Measurements from ENCODE around the gene DHRS4.
"Not testable (repeated sequence)": the region's sequence is repeated elsewhere in the genome, so short reads cannot be mapped to it uniquely, and the experiment has no call there.

DHRS4 gene

DNA sequence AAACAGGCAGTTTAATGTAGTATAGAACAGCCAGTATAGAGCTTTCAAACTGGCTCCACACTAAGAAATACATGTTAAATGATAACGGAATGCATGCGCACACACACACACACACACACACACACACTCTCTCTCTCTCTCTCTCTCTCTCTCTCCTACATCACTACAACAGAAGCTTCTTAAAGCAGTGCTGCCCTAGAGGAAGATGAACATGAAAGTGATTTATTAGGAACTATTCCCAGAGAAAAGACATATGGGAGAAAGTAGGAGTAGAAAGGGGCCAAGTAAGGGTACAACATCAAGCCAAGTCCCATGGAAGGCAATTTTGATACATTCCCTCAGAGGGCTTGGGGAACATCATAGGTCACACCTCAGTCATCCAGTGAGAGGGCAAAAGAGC is 16.4 kb upstream of the DHRS4 start:
- in situ Hi-C loops (cut with HindIII; ENCODE audit: low sequenced_read_pairs), result no loop called here
- TF ChIP-seq, protein P1, sequence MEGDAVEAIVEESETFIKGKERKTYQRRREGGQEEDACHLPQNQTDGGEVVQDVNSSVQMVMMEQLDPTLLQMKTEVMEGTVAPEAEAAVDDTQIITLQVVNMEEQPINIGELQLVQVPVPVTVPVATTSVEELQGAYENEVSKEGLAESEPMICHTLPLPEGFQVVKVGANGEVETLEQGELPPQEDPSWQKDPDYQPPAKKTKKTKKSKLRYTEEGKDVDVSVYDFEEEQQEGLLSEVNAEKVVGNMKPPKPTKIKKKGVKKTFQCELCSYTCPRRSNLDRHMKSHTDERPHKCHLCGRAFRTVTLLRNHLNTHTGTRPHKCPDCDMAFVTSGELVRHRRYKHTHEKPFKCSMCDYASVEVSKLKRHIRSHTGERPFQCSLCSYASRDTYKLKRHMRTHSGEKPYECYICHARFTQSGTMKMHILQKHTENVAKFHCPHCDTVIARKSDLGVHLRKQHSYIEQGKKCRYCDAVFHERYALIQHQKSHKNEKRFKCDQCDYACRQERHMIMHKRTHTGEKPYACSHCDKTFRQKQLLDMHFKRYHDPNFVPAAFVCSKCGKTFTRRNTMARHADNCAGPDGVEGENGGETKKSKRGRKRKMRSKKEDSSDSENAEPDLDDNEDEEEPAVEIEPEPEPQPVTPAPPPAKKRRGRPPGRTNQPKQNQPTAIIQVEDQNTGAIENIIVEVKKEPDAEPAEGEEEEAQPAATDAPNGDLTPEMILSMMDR (IDR thresholded peaks at IDR 0.05; ENCODE audit: low read depth, low read length), result no peak
- H3K4me3 ChIP-seq (ENCODE audit: low read depth, low read length), result no peak overlapping the region
- no peak for DNase-seq (ENCODE audit: low read depth, low spot score)

DNA sequence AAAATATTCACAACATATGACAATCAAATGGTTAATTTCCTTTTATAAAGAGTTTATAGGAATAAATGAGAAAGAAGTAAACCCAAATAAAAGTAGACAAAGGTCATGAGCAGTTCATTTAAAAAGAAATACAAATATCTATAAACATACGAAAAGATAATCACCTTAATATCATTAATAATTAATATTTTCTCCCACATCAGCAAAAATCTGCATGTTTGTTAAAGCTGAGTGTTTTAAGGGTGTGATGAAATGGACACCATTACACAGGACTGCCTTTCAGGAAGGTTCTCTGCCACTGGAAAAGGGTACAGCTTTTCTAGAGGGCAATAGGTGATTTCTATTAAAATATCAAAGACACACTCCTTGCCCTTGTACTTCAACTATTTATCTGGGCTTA is 14.7 kb upstream of the DHRS4 start:
- in situ Hi-C loops (cut with HindIII; ENCODE audit: low sequenced_read_pairs), result no loop called here
- no peak for DNase-seq (ENCODE audit: low read depth, low spot score)
- no peak overlapping the region for H3K4me3 ChIP-seq (ENCODE audit: low read depth, low read length)
- TF ChIP-seq, protein P1 (IDR thresholded peaks at IDR 0.05; ENCODE audit: low read depth, low read length), result no peak

DNA sequence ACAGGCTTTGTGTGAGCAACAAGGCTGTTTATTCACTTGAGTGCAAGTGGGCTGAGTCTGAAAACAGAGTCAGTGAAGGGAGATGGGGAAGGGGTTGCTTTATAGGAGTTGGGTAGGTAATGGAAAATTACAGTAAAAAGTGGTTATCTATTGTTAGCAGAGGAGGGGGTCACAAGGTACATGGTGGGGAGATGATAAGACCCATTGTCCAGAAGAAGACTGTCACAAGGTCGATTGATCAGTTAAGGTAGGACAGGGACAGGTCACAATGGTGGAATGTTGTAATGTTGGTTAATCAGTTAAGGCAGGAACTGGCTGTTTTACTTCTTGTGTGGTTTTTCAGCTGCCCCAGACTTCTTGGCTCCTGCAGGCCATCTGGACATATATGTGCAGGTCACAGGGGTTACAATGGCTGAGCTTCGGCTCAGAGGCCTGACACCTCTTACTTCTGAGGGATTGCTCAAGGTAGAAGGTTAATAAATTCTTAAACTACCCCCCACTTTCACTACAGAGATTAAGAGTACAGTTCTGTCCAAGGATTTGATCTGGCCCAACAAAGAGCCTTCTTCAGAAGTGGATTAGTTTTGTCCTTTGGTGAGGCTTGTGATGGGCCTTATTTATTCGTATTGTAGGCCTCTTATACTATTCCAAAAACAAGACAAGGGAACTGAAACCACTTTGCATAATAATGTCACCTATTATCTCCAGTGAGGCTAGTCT is 13.8 kb upstream of the DHRS4 start:
- no peak overlapping the region for H3K4me3 ChIP-seq (ENCODE audit: low read depth, low read length)
- in situ Hi-C loops (cut with HindIII; ENCODE audit: low sequenced_read_pairs), result no loop called here
- DNase-seq (ENCODE audit: low read depth, low spot score), result no peak
- TF ChIP-seq, protein P1 (IDR thresholded peaks at IDR 0.05; ENCODE audit: low read depth, low read length), result no peak

DNA sequence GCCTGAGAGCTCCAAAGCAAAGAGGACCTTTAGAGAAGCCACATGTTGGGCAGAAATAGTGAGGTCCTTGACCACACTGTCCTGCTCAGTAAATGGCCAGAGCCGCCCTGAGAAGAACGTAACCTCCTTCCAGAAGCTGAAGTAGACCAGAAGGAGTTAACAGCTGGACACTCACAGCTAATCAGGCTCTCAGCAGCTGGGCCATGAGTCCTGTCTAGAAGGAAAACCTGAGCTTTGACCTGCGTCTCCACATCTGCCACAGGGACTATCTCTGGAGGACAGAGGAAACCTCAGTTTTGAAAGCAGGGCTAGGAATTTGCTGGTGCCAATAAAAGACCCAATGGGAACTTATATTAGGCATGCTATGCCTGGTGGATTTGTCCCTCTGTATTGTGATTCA is 12.3 kb upstream of the DHRS4 start:
- H3K4me3 ChIP-seq (ENCODE audit: low read depth, low read length), result no peak overlapping the region
- no peak for DNase-seq (ENCODE audit: low read depth, low spot score)
- in situ Hi-C loops (cut with HindIII; ENCODE audit: low sequenced_read_pairs), result no loop called here
- TF ChIP-seq, protein P1 (IDR thresholded peaks at IDR 0.05; ENCODE audit: low read depth, low read length), result no peak

DNA sequence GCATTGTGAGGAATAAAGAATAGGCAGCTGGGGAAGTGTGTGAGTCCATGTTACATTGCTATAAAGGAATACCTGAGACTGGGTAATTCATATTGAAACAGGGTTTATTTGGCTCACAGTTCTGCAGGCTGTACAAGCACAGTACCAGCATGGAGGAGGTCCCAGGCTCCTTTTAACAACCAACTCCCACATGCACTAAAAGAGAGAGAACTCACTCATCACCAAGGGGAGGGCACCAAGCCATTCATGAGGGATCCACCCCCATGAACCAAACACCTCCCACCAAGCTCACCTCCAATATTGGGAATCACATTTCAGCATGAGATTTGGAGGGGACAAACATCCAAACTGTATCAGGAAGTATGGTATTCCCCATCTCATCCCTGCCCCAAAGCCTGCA is 11.9 kb upstream of the DHRS4 start:
- in situ Hi-C loops (cut with HindIII; ENCODE audit: low sequenced_read_pairs), result no loop called here
- TF ChIP-seq, protein P1 (IDR thresholded peaks at IDR 0.05; ENCODE audit: low read depth, low read length), result no peak
- no peak for DNase-seq (ENCODE audit: low read depth, low spot score)

DNA sequence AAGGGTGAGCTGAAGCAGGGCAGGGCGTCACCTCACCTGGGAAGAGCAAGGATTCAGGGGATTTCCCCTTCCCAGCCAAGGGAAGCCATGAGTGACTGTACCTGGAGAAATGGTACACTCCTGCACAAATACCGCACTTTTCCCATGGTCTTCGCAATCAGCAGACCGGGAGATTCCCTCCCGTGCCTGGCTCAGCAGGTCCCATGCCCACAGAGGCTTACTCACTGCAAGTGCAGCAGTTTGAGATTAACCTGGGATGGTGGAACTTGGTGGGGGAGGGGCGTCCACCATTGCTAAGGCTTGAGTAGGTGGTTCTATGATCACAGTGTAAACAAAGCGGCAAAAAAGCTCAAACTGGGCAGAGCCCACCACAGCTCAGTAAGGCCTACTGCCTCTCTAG is 11.0 kb upstream of the DHRS4 start:
- no peak for DNase-seq (ENCODE audit: low read depth, low spot score)
- TF ChIP-seq, protein P1 (IDR thresholded peaks at IDR 0.05; ENCODE audit: low read depth, low read length), result no peak
- in situ Hi-C loops (cut with HindIII; ENCODE audit: low sequenced_read_pairs), result no loop called here
- no peak overlapping the region for H3K4me3 ChIP-seq (ENCODE audit: low read depth, low read length)

More for the DNA sequence above, 11.9 kb upstream of the DHRS4 start:
- no peak overlapping the region for H3K4me3 ChIP-seq (ENCODE audit: low read depth, low read length)

DNA sequence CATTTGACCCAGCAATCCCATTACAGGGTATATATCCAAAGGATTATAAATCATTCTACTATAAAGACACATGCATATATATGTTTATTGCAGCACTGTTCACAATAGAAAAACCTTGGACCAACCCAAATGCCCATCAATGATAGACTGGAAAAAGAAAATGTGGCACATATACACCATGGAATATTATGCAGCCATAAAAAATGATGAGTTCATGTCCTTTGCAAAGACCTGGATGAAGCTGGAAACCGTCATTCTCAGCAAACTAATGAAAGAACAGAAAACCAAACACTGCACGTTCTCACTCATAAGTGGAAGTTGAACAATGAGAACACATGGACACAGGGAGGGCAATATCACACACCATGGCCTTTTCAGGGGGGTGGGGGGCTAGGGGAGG is 4.5 kb upstream of the DHRS4 start:
- DNase-seq (ENCODE audit: low read depth, low spot score); in situ Hi-C loops (cut with HindIII; ENCODE audit: low sequenced_read_pairs): not testable (repeated sequence)

More for the DNA sequence above, 4.5 kb upstream of the DHRS4 start:
- H3K4me3 ChIP-seq (ENCODE audit: low read depth, low read length), result not testable (repeated sequence)
